Caco-2 (cell line): ENCODE measurements around the gene BICD1. TPM values are rescaled to one million over a fixed set of nuclear protein-coding genes. Genes with fewer than 3 reads are reported as not detected.

Experiments
- BruUV-seq: library from RNA; stranded (reverse); fragments of 400-500 nt; replicated peaks from 2 replicates; lab custom pipeline; 2021; lab: Mats Ljungman, UMichigan
- CTCF ChIA-PET: fragments of 300-600 bp; sonication (Branson Sonifier 250); formaldehyde crosslinking; loops from one replicate; lab custom pipeline; 2022; ENCODE audit warnings: antibody characterized with exemption; lab: Charles Lee
- POLR2A ChIA-PET: fragments of 300-600 bp; sonication (Branson Sonifier 250); formaldehyde crosslinking; loops from one replicate; lab custom pipeline; 2022; ENCODE audit warnings: antibody characterized with exemption; lab: Charles Lee
- DNase-seq, 2 experiments: peaks; one replicate each; pipeline versions ENCODE4 v3.0.0 to v3.0.0-alpha.2; 2020 to 2022
- H3K27me3 ChIP-seq: replicated peaks from 2 replicates; pipeline ENCODE4 v1.6.0; 2011; ENCODE audit warnings: low read length; ENCODE audit not compliant: control insufficient read depth, insufficient read depth
- H3K36me3 ChIP-seq: 2 replicates; pipeline ENCODE4 v1.5.1; 2011; ENCODE audit warnings: low read length; ENCODE audit not compliant: control insufficient read depth, insufficient read depth
- H3K4me1 ChIP-seq: fragments of 250-450 bp; sonication (Bioruptor Pico); 2 replicates; pipeline ENCODE4 v1.5.1; 2020; ENCODE audit warnings: mild to moderate bottlenecking
- H3K4me3 ChIP-seq: 2 replicates; pipeline ENCODE4 v1.5.1; 2011; ENCODE audit warnings: low read depth, mild to moderate bottlenecking, control low read depth, low read length
- H3K9me3 ChIP-seq: fragments of 250-450 bp; sonication (Bioruptor Pico); 2 replicates; pipeline ENCODE4 v1.5.1; 2020; ENCODE audit warnings: mild to moderate bottlenecking, moderate library complexity
- H3K27ac Mint-ChIP-seq: one replicate; pipeline ENCODE4 v1.8.0; 2022; ENCODE audit warnings: mixed read lengths; ENCODE audit not compliant: unreplicated experiment
- H3K27me3 Mint-ChIP-seq: one replicate; pipeline ENCODE4 v1.8.0; 2022; ENCODE audit warnings: mixed read lengths; ENCODE audit not compliant: insufficient read depth, unreplicated experiment
- H3K36me3 Mint-ChIP-seq: one replicate; pipeline ENCODE4 v1.8.0; 2022; ENCODE audit warnings: mild to moderate bottlenecking, mixed read lengths; ENCODE audit not compliant: insufficient read depth, unreplicated experiment
- H3K4me1 Mint-ChIP-seq: one replicate; pipeline ENCODE4 v1.8.0; 2022; ENCODE audit warnings: low read depth, mixed read lengths; ENCODE audit not compliant: unreplicated experiment
- H3K4me3 Mint-ChIP-seq: one replicate; pipeline ENCODE4 v1.8.0; 2022; ENCODE audit warnings: mild to moderate bottlenecking, moderate library complexity, mixed read lengths; ENCODE audit not compliant: unreplicated experiment
- H3K9me3 Mint-ChIP-seq: one replicate; pipeline ENCODE4 v1.8.0; 2022; ENCODE audit warnings: mixed read lengths; ENCODE audit not compliant: unreplicated experiment
- CTCF ChIP-seq, 2 experiments: fragments of 200-600 bp in 1 of 2; IDR thresholded peaks; 1 replicate in 1 of 2; 2 replicates in 1 of 2; pipeline versions ENCODE4 v1.5.1 to v1.8.0; 2011 to 2022; ENCODE audit warnings: antibody characterized with exemption in 1 of 2, control low read depth in 1 of 2, inconsistent platforms in 1 of 2, low read depth in 1 of 2, low read length in 1 of 2, mild to moderate bottlenecking in 1 of 2, moderate library complexity in 1 of 2; ENCODE audit not compliant: insufficient read depth in 1 of 2, severe bottlenecking in 1 of 2, unreplicated experiment in 1 of 2
- intact Hi-C: fragments of 100-400 bp; cut with micrococcal nuclease; formaldehyde crosslinking; loops from one replicate; pipeline ENCODE4 v1.10.0; 2022; ENCODE audit not compliant: unreplicated experiment
- total RNA-seq: library from RNA; stranded (reverse); gene quantifications from 2 replicates; pipeline ENCODE4 v1.2.3, GENCODE V29; 2022

Gene BICD1
- total RNA-seq, 1 experiment from 2014 or later = 36.2 TPM

- H3K4me1 Mint-ChIP-seq = peaks cover 38% of the 10 kb centered on the region
- intact Hi-C loops = no loop called here
These were observed 311.6 kb downstream of the BICD1 start for GRCh38 chr12:32418221-32418620.

GRCh38 chr12:32418903-32419519, 312.4 kb downstream of the BICD1 start:
- Histone ChIP-seq H3K36me3 (no peaks in the 10 kb centered on the region; the same call in 1 of the 2 replicates), H3K4me1 (peaks cover 15% of the 10 kb centered on the region; the same call in 1 of the 2 replicates), H3K9me3 (no peaks in the 10 kb centered on the region; the same call in 1 of the 2 replicates), H3K4me3 (no peak overlapping the region), H3K27me3 (no peaks in the 10 kb centered on the region)
- DNase-seq = no peak
- Mint-ChIP-seq H3K4me3 (no peak overlapping the region), H3K36me3 (peaks cover 27% of the 10 kb centered on the region), H3K27ac (no peak overlapping the region), H3K9me3 (no peaks in the 10 kb centered on the region), H3K4me1 (peaks cover 31% of the 10 kb centered on the region), H3K27me3 (no peaks in the 10 kb centered on the region)
- POLR2A ChIA-PET = no interaction called here
- TF ChIP-seq CTCF (IDR thresholded peaks at IDR 0.05; ENCODE audit: insufficient read depth in 1 of 2, low read depth in 1 of 2, low read length in 1 of 2, severe bottlenecking in 1 of 2, unreplicated experiment in 1 of 2) = no peak
- no TSS peak for BruUV-seq
- CTCF ChIA-PET = no interaction called here
- intact Hi-C loops = no loop called here

More at GRCh38 chr12:32418221-32418620, 311.6 kb downstream of the BICD1 start:
- no peak for TF ChIP-seq CTCF (IDR thresholded peaks at IDR 0.05; ENCODE audit: insufficient read depth in 1 of 2, low read depth in 1 of 2, low read length in 1 of 2, severe bottlenecking in 1 of 2, unreplicated experiment in 1 of 2)
- Mint-ChIP-seq H3K27me3 (no peaks in the 10 kb centered on the region), H3K36me3 (peaks cover 24% of the 10 kb centered on the region), H3K9me3 (no peaks in the 10 kb centered on the region), H3K27ac (no peak overlapping the region), H3K4me3 (no peak overlapping the region)
- POLR2A ChIA-PET = no interaction called here
- no peaks in the 10 kb centered on the region; the same call in 1 of the 2 replicates for H3K36me3 ChIP-seq
- H3K4me1 ChIP-seq = peaks cover 19% of the 10 kb centered on the region; the same call in 1 of the 2 replicates
- no peak for DNase-seq
- CTCF ChIA-PET = no interaction called here
- H3K9me3 ChIP-seq = no peaks in the 10 kb centered on the region; the same call in 1 of the 2 replicates
- H3K27me3 ChIP-seq = no peaks in the 10 kb centered on the region
- H3K4me3 ChIP-seq = no peak overlapping the region
- BruUV-seq = no TSS peak

- Histone ChIP-seq H3K27me3 (no peaks in the 10 kb centered on the region), H3K36me3 (no peaks in the 10 kb centered on the region; the same call in 1 of the 2 replicates), H3K4me1 (peaks cover 15% of the 10 kb centered on the region; the same call in 1 of the 2 replicates), H3K4me3 (no peak overlapping the region), H3K9me3 (no peaks in the 10 kb centered on the region; the same call in 1 of the 2 replicates)
- H3K4me1 Mint-ChIP-seq = peaks cover 27% of the 10 kb centered on the region
- H3K27ac Mint-ChIP-seq = peak overlapping the region; percentile 58
- H3K4me3 Mint-ChIP-seq = no peak overlapping the region
- DNase-seq = no peak
- no peaks in the 10 kb centered on the region for H3K27me3 Mint-ChIP-seq
- H3K9me3 Mint-ChIP-seq = no peaks in the 10 kb centered on the region
- peaks cover 28% of the 10 kb centered on the region for H3K36me3 Mint-ChIP-seq
- TF ChIP-seq CTCF (IDR thresholded peaks at IDR 0.05; ENCODE audit: insufficient read depth in 1 of 2, low read depth in 1 of 2, low read length in 1 of 2, severe bottlenecking in 1 of 2, unreplicated experiment in 1 of 2) = no peak
- ChIA-PET CTCF (no interaction called here), POLR2A (no interaction called here)
- BruUV-seq = no TSS peak
- intact Hi-C loops = no loop called here
These were observed 312.9 kb downstream of the BICD1 start for GRCh38 chr12:32419520-32419960.
